H1 (cell line): ENCODE results near the gene POLG. TPM values are rescaled to one million over a fixed set of nuclear protein-coding genes. Genes with fewer than 3 reads are reported as not detected.

Experiments used
- ASH2L ChIP-seq: fragments of 200-600, 300-600 bp; sonication (generic); IDR thresholded peaks from one replicate; pipeline ENCODE4 v1.7.1; 2017; ENCODE audit warnings: low read length
- CHD1 ChIP-seq: IDR thresholded peaks from 2 replicates; pipeline ENCODE4 v1.6.1; 2012; ENCODE audit warnings: low read depth, low read length, improper control_type of control experiment
- CHD7 ChIP-seq: fragments of 300-600 bp; sonication (generic); IDR thresholded peaks from 2 replicates; pipeline ENCODE4 v1.7.1; 2012; ENCODE audit warnings: low read length, moderate library complexity, mild to moderate bottlenecking, inconsistent platforms; ENCODE audit not compliant: insufficient replicate concordance
- MAFK ChIP-seq: IDR thresholded peaks from 2 replicates; pipeline ENCODE4 v1.6.1; 2012; ENCODE audit warnings: low read depth, mild to moderate bottlenecking, improper control_type of control experiment, low read length
- NANOG ChIP-seq: IDR thresholded peaks from 2 replicates; pipeline ENCODE4 v1.6.1; 2011; ENCODE audit warnings: low read length, low read depth, mild to moderate bottlenecking, inconsistent platforms; ENCODE audit not compliant: insufficient read depth, poor library complexity, severe bottlenecking
- NRF1 ChIP-seq: IDR thresholded peaks from 2 replicates; pipeline ENCODE4 v1.6.1; 2011; ENCODE audit warnings: mild to moderate bottlenecking, low read depth, low read length, improper control_type of control experiment
- POU5F1 ChIP-seq: IDR thresholded peaks from 2 replicates; pipeline ENCODE4 v1.6.1; 2011; ENCODE audit warnings: low read depth, mild to moderate bottlenecking, low read length, moderate library complexity
- RBBP5 ChIP-seq: IDR thresholded peaks from 2 replicates; pipeline ENCODE4 v1.7.1; 2012; ENCODE audit warnings: low read depth, mild to moderate bottlenecking, inconsistent platforms, low read length, moderate library complexity, borderline replicate concordance
- RNF2 ChIP-seq: fragments of 200-900, 300-1000 bp; sonication (generic); IDR thresholded peaks from 2 replicates; pipeline ENCODE4 v1.7.1; 2016; ENCODE audit warnings: borderline replicate concordance, low read depth, mild to moderate bottlenecking, antibody characterized with exemption, low read length; ENCODE audit not compliant: poor library complexity, severe bottlenecking; ENCODE audit errors: missing control alignments
- RXRA ChIP-seq: IDR thresholded peaks from 2 replicates; pipeline ENCODE4 v1.6.1; 2011; ENCODE audit warnings: low read depth, mild to moderate bottlenecking, low read length, moderate library complexity; ENCODE audit not compliant: insufficient read depth
- polyA plus RNA-seq, 7 experiments: library from polyadenylated mRNA; depleted of rRNA in 3 of 7; stranded (reverse) in 5 of 7; unstranded in 2 of 7; fragments of >200 nt in 5 of 7; fragments of 200-250 nt in 2 of 7; gene quantifications; 1 replicate in 5 of 7; 2 replicates in 1 of 7; 4 replicates in 1 of 7; pipeline versions ENCODE4 v1.2.1 to v1.2.3, GENCODE V29; 2011 to 2013; ENCODE audit warnings: missing spikeins in 2 of 7, mixed read lengths in 2 of 7
- total RNA-seq: library from RNA; stranded (reverse); fragmentation: NEBNext Ultra II Directional; extraction: Animal tissue kit (Norgen Biotek cat#: 25700); gene quantifications from 2 replicates; pipeline ENCODE4 v1.2.1, GENCODE V29; 2021
- TF ChIP-seq, protein P1 (sequence below): IDR thresholded peaks from 2 replicates; pipeline ENCODE4 v1.6.1; 2011; ENCODE audit warnings: low read depth, mild to moderate bottlenecking, low read length; ENCODE audit not compliant: insufficient read depth

The POLG gene
- total and polyA plus RNA-seq, 2 of the 8 experiments (the other 6 are each of a cell fraction or from before 2014, with no cell fraction given), result 14.8 to 52.3 TPM

DNA sequence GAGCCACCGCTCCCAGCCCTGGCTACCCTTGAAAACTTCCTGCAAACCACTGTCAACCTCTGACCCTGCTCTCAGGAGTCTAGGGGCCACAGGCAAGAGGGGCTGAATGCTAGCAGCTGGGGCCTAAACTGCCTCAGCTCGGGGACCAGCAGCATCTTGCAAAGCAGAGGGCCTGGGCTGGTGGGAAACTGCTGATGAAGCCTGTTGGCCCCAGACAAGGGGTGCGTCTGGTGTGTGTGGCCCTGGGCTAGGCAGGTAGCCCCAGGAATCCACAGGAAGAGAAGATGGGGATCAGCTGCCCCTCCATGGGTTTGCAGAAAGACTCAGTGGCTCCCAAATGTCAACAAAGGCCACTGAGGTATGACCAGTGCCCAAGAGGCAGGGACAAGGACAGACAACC lies 8.2 kb upstream of the POLG start (continued):
- TF ChIP-seq CHD7, result no peak
- TF ChIP-seq MAFK, result no peak
- TF ChIP-seq CHD1, result no peak
- no peak for TF ChIP-seq RXRA
- TF ChIP-seq RNF2, result no peak
- TF ChIP-seq NRF1, result no peak
- TF ChIP-seq, protein P1, sequence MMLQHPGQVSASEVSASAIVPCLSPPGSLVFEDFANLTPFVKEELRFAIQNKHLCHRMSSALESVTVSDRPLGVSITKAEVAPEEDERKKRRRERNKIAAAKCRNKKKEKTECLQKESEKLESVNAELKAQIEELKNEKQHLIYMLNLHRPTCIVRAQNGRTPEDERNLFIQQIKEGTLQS, result no peak
- TF ChIP-seq NANOG, result no peak
- no peak for TF ChIP-seq ASH2L
- no peak for TF ChIP-seq RBBP5
- TF ChIP-seq POU5F1, result no peak
